Measurements from ENCODE around the gene MAPK8IP3.

Gene MAPK8IP3

GRCh38 chr16:1662543-1662942 lies 43.5 kb upstream of the MAPK8IP3 start:
- Histone ChIP-seq H3K27ac (no peak overlapping the region), H3K4me1 (no peaks in the 10 kb centered on the region), H3K9me3 (no peaks in the 10 kb centered on the region), H3K4me3 (no peak overlapping the region), H3K27me3 (no peaks in the 10 kb centered on the region), H3K36me3 (peaks cover 53 to 99% (median 92%) of the 10 kb centered on the region in 3 donors)
- intact Hi-C loops (cut with DNase I; ENCODE audit: low total_unique reads): no loop called here
- no peak for DNase-seq
- TF ChIP-seq CTCF (IDR thresholded peaks at IDR 0.05): no peak

GRCh38 chr16:1665829-1666228 lies 40.2 kb upstream of the MAPK8IP3 start:
- no peak for DNase-seq
- Histone ChIP-seq H3K9me3 (no peaks in the 10 kb centered on the region), H3K4me3 (no peak overlapping the region)

GRCh38 chr16:1666316-1666715 lies 39.7 kb upstream of the MAPK8IP3 start:
- no peaks in the 10 kb centered on the region for H3K9me3 ChIP-seq
- no peak for TF ChIP-seq CTCF (IDR thresholded peaks at IDR 0.05)
- H3K4me3 ChIP-seq: no peak overlapping the region
- intact Hi-C loops (cut with DNase I; ENCODE audit: low total_unique reads): no loop called here
- H3K27me3 ChIP-seq: no peaks in the 10 kb centered on the region
- H3K27ac ChIP-seq: no peak overlapping the region
- no peak for DNase-seq
- no peaks in the 10 kb centered on the region for H3K4me1 ChIP-seq
- peaks cover 82 to 99% (median 98%) of the 10 kb centered on the region in 3 donors for H3K36me3 ChIP-seq

More at GRCh38 chr16:1665829-1666228, 40.2 kb upstream of the MAPK8IP3 start:
- H3K4me1 ChIP-seq: no peaks in the 10 kb centered on the region
- TF ChIP-seq CTCF (IDR thresholded peaks at IDR 0.05): no peak
- no peaks in the 10 kb centered on the region for H3K27me3 ChIP-seq
- peaks cover 77 to 99% (median 96%) of the 10 kb centered on the region in 3 donors for H3K36me3 ChIP-seq
- no peak overlapping the region for H3K27ac ChIP-seq
- intact Hi-C loops (cut with DNase I; ENCODE audit: low total_unique reads): no loop called here

GRCh38 chr16:1667271-1667670 lies 38.7 kb upstream of the MAPK8IP3 start:
- peaks cover 83 to 100% (median 99%) of the 10 kb centered on the region in 3 donors for H3K36me3 ChIP-seq
- H3K4me3 ChIP-seq: no peak overlapping the region
- no peak overlapping the region for H3K27ac ChIP-seq
- intact Hi-C loops (cut with DNase I; ENCODE audit: low total_unique reads): no loop called here
- no peaks in the 10 kb centered on the region for H3K9me3 ChIP-seq
- TF ChIP-seq CTCF (IDR thresholded peaks at IDR 0.05): no peak
- H3K4me1 ChIP-seq: no peaks in the 10 kb centered on the region
- no peaks in the 10 kb centered on the region for H3K27me3 ChIP-seq
- DNase-seq: no peak

GRCh38 chr16:1667916-1668315 lies 38.1 kb upstream of the MAPK8IP3 start:
- Histone ChIP-seq H3K27me3 (no peaks in the 10 kb centered on the region), H3K4me1 (no peaks in the 10 kb centered on the region), H3K36me3 (peaks cover 78 to 100% (median 99%) of the 10 kb centered on the region in 3 donors), H3K4me3 (no peak overlapping the region), H3K27ac (no peak overlapping the region), H3K9me3 (no peaks in the 10 kb centered on the region)
- no peak for DNase-seq
- intact Hi-C loops (cut with DNase I; ENCODE audit: low total_unique reads): no loop called here
- TF ChIP-seq CTCF (IDR thresholded peaks at IDR 0.05): no peak

Measured in tibial artery (tissue), 4 donors.